Astrocyte (in vitro differentiated cells and primary cell): Measurements from ENCODE around the gene ZNF124. TPM values are rescaled to one million over a fixed set of nuclear protein-coding genes. Genes with fewer than 3 reads are reported as not detected.

Experiments used
- DNase-seq: peaks from one replicate; pipeline ENCODE4 v3.0.0-alpha.2; 2010; ENCODE audit warnings: low read depth
- FAIRE-seq: peaks from 2 replicates; lab custom pipeline; 2011; peaks lifted over from hg19 to GRCh38; lab: Jason Lieb, UNC
- H2AFZ ChIP-seq: 2 replicates; pipeline ENCODE4 v1.6.0; 2012; ENCODE audit warnings: low read depth, low read length, inconsistent platforms
- H3K27ac ChIP-seq: 2 replicates; pipeline ENCODE4 v1.5.1; 2011; ENCODE audit warnings: low read depth, low read length, inconsistent platforms
- H3K27me3 ChIP-seq: 2 replicates; pipeline ENCODE4 v1.6.0; 2011; ENCODE audit warnings: low read length, inconsistent platforms; ENCODE audit not compliant: insufficient read depth
- H3K36me3 ChIP-seq: 2 replicates; pipeline ENCODE4 v1.5.1; 2011; ENCODE audit warnings: low read length, inconsistent platforms; ENCODE audit not compliant: insufficient read depth
- H3K4me1 ChIP-seq: 2 replicates; pipeline ENCODE4 v1.5.1; 2011; ENCODE audit warnings: low read length, inconsistent platforms; ENCODE audit not compliant: insufficient read depth
- H3K4me2 ChIP-seq: 2 replicates; pipeline ENCODE4 v1.6.0; 2012; ENCODE audit warnings: low read length, inconsistent platforms
- H3K4me3 ChIP-seq: 2 replicates; pipeline ENCODE4 v1.5.1; 2011; ENCODE audit warnings: low read depth, mild to moderate bottlenecking, low read length, inconsistent platforms; ENCODE audit not compliant: insufficient read depth
- H3K79me2 ChIP-seq: 2 replicates; pipeline ENCODE4 v1.6.0; 2012; ENCODE audit warnings: mild to moderate bottlenecking, low read length, inconsistent platforms; ENCODE audit not compliant: insufficient read depth
- H3K9ac ChIP-seq: 2 replicates; pipeline ENCODE4 v1.6.0; 2012; ENCODE audit warnings: mild to moderate bottlenecking, low read length, inconsistent platforms
- H3K9me3 ChIP-seq: 2 replicates; pipeline ENCODE4 v1.5.1; 2012; ENCODE audit warnings: low read depth, mild to moderate bottlenecking, low read length, inconsistent platforms; ENCODE audit not compliant: insufficient read depth
- H4K20me1 ChIP-seq: 2 replicates; pipeline ENCODE4 v1.6.0; 2012; ENCODE audit warnings: low read length, inconsistent platforms; ENCODE audit not compliant: insufficient read depth
- H3K27ac Mint-ChIP-seq: one replicate; pipeline ENCODE4 v1.8.0; 2021; ENCODE audit warnings: mild to moderate bottlenecking, mixed read lengths; ENCODE audit not compliant: unreplicated experiment
- H3K27me3 Mint-ChIP-seq: one replicate; pipeline ENCODE4 v1.8.0; 2021; ENCODE audit warnings: low read depth, mixed read lengths; ENCODE audit not compliant: unreplicated experiment
- H3K36me3 Mint-ChIP-seq: one replicate; pipeline ENCODE4 v1.8.0; 2021; ENCODE audit warnings: low read depth, mixed read lengths; ENCODE audit not compliant: unreplicated experiment
- H3K4me1 Mint-ChIP-seq: one replicate; pipeline ENCODE4 v1.8.0; 2021; ENCODE audit warnings: low read depth, mixed read lengths; ENCODE audit not compliant: unreplicated experiment
- H3K4me3 Mint-ChIP-seq: one replicate; pipeline ENCODE4 v1.8.0; 2021; ENCODE audit warnings: mild to moderate bottlenecking, moderate library complexity, mixed read lengths; ENCODE audit not compliant: unreplicated experiment
- H3K9me3 Mint-ChIP-seq: one replicate; pipeline ENCODE4 v1.8.0; 2021; ENCODE audit warnings: mild to moderate bottlenecking, mixed read lengths; ENCODE audit not compliant: unreplicated experiment
- EZH2 ChIP-seq: IDR thresholded peaks from 2 replicates; pipeline ENCODE4 v1.6.1; 2012; ENCODE audit warnings: mild to moderate bottlenecking, low read length, inconsistent platforms; ENCODE audit not compliant: insufficient read depth
- total RNA-seq: library from RNA; stranded (reverse); gene quantifications from 2 replicates; pipeline ENCODE4 v1.2.1, GENCODE V29; 2021
- TF ChIP-seq, protein P1 (sequence below): IDR thresholded peaks from 2 replicates; pipeline ENCODE4 v1.5.1; 2011; ENCODE audit warnings: low read depth, mild to moderate bottlenecking, inconsistent platforms, low read length, moderate library complexity; ENCODE audit not compliant: insufficient read depth

Gene ZNF124
- total RNA-seq, 1 donor from 2014 or later, result 36.5 TPM

DNA sequence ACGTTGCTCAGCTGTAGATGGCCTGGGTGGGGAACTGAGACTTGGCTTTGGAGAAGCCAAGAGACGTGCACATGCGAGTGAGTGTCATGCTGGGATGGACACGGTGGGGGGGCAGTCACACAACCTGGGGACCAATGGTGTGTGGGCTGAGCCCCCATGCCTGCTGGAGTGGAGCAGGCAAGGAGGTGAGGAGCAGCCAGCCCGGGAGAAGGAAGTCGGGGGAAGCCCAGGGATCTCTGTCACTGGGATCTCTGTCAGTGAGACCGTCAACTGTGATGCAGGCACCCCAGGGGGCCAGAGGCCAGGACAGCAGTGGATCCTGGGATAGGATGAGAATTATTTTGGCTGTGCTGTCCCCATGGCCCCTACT, 56.7 kb downstream of the ZNF124 start:
- H3K4me1 Mint-ChIP-seq, result peaks cover 7% of the 10 kb centered on the region
- Histone ChIP-seq H3K27me3 (no peaks in the 10 kb centered on the region), H3K79me2 (no peaks in the 10 kb centered on the region), H3K36me3 (no peaks in the 10 kb centered on the region), H2AFZ (no peak overlapping the region), H3K27ac (no peak overlapping the region), H4K20me1 (no peaks in the 10 kb centered on the region), H3K4me2 (no peak overlapping the region), H3K9me3 (no peaks in the 10 kb centered on the region), H3K9ac (no peak overlapping the region), H3K4me3 (no peak overlapping the region), H3K4me1 (peaks cover 8% of the 10 kb centered on the region)
- TF ChIP-seq, protein P1, sequence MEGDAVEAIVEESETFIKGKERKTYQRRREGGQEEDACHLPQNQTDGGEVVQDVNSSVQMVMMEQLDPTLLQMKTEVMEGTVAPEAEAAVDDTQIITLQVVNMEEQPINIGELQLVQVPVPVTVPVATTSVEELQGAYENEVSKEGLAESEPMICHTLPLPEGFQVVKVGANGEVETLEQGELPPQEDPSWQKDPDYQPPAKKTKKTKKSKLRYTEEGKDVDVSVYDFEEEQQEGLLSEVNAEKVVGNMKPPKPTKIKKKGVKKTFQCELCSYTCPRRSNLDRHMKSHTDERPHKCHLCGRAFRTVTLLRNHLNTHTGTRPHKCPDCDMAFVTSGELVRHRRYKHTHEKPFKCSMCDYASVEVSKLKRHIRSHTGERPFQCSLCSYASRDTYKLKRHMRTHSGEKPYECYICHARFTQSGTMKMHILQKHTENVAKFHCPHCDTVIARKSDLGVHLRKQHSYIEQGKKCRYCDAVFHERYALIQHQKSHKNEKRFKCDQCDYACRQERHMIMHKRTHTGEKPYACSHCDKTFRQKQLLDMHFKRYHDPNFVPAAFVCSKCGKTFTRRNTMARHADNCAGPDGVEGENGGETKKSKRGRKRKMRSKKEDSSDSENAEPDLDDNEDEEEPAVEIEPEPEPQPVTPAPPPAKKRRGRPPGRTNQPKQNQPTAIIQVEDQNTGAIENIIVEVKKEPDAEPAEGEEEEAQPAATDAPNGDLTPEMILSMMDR, result no peak
- TF ChIP-seq EZH2, result no peak
- no peaks in the 10 kb centered on the region for H3K36me3 Mint-ChIP-seq
- H3K9me3 Mint-ChIP-seq, result peaks cover 10% of the 10 kb centered on the region
- DNase-seq, result no peak
- H3K27ac Mint-ChIP-seq, result no peak overlapping the region
- H3K4me3 Mint-ChIP-seq, result no peak overlapping the region
- H3K27me3 Mint-ChIP-seq, result peaks cover 3% of the 10 kb centered on the region
- FAIRE-seq, result no peak

DNA sequence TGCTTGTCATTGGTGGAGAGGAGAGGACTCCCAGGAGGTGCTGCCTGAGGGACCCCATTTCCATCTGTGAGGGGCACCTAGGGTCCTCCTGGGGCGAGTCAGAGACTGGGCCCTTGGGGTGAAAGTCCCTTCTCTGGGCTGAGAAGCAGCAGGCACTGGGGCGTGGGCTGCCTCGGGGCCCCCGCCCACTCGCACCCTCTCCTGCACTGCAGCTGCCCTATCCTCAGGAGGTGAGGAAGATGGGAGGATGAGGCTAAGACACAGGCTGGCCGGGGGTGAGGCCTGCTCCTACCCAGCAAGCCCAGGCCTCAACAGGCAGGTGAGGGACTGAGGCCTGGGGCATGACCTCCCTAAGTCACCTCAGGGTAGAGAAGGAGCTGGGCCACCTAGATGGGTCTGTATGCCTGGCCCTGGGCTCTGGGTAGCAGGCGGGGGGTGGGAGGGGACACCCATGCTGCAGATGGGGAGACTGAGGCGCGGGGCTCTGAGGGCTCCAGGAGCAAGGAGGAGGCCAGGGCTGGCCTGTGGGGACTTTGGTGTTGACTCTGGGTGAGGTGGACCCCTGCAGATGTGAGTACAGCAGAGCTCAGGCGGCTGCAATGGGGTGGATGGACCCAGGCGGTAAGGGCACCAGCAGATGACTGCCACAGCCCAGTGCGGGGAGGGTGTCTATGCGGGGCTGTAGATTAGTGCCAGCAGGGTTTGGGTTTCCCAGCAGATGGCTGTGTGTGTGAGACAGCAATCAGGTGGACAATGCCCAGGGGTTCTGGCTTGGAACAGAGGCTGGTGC, 57.3 kb downstream of the ZNF124 start:
- Histone ChIP-seq H3K9me3 (no peaks in the 10 kb centered on the region), H3K27me3 (no peaks in the 10 kb centered on the region), H3K36me3 (no peaks in the 10 kb centered on the region), H3K79me2 (no peaks in the 10 kb centered on the region), H3K4me3 (no peak overlapping the region), H3K4me1 (peaks cover 8% of the 10 kb centered on the region), H3K4me2 (no peak overlapping the region), H3K9ac (no peak overlapping the region), H2AFZ (no peak overlapping the region), H3K27ac (no peak overlapping the region), H4K20me1 (no peaks in the 10 kb centered on the region)
- H3K9me3 Mint-ChIP-seq, result peaks cover 10% of the 10 kb centered on the region
- peaks cover 7% of the 10 kb centered on the region for H3K4me1 Mint-ChIP-seq
- DNase-seq (no peak), FAIRE-seq (no peak)
- no peak overlapping the region for H3K27ac Mint-ChIP-seq
- H3K36me3 Mint-ChIP-seq, result no peaks in the 10 kb centered on the region
- peaks cover 3% of the 10 kb centered on the region for H3K27me3 Mint-ChIP-seq
- TF ChIP-seq, protein P1, result no peak
- TF ChIP-seq EZH2, result no peak
- no peak overlapping the region for H3K4me3 Mint-ChIP-seq

DNA sequence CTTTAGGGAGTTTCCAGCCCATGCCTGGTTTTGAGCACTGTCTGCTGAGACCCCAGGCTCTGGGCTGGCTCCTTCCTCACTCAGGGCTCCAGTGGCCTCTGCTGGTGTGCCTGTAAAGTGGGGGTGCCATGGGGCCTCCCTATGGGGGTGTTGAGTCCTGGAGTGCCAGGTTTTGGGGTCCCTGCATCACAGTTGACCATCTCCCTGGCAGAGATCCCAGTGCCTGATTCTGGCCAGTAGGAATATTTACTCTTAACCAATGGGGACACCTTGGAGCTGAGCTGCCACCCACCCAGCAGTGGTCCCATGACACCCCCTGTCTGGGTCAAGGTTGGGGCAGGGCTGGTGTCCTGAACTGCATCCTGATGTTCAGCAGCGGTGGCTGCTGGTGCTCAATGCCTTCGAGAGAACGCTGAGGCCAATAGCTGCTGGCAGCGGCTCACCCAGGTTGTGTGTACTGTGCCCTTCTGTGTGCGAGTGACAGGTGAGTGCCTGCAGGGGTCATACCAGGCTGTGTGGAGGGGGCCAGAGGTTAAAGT, 58.0 kb downstream of the ZNF124 start:
- Mint-ChIP-seq H3K27ac (peak overlapping the region; percentile 84), H3K4me1 (peaks cover 7% of the 10 kb centered on the region), H3K36me3 (no peaks in the 10 kb centered on the region), H3K4me3 (no peak overlapping the region), H3K27me3 (peaks cover 3% of the 10 kb centered on the region), H3K9me3 (peaks cover 10% of the 10 kb centered on the region)
- H3K9me3 ChIP-seq, result no peaks in the 10 kb centered on the region
- no peak for TF ChIP-seq EZH2
- TF ChIP-seq, protein P1, result no peak
- H2AFZ ChIP-seq, result no peak overlapping the region
- DNase-seq, result no peak
- no peaks in the 10 kb centered on the region for H4K20me1 ChIP-seq
- peaks cover 8% of the 10 kb centered on the region for H3K4me1 ChIP-seq
- H3K9ac ChIP-seq, result no peak overlapping the region
- H3K4me3 ChIP-seq, result no peak overlapping the region
- no peaks in the 10 kb centered on the region for H3K79me2 ChIP-seq
- H3K4me2 ChIP-seq, result no peak overlapping the region
- H3K27ac ChIP-seq, result no peak overlapping the region
- H3K27me3 ChIP-seq, result no peaks in the 10 kb centered on the region
- H3K36me3 ChIP-seq, result no peaks in the 10 kb centered on the region
- FAIRE-seq, result no peak
